Measurements from ENCODE around the gene ENKD1.

Gene ENKD1

GRCh38 chr16:67637625-67638024, 28.9 kb downstream of the ENKD1 start:
- no peak overlapping the region for H3K4me3 ChIP-seq (ENCODE audit: low read depth, low read length)
- no peak for TF ChIP-seq CTCF (IDR thresholded peaks at IDR 0.05; ENCODE audit: low read depth, low read length)

- TF ChIP-seq CTCF (IDR thresholded peaks at IDR 0.05; ENCODE audit: low read depth, low read length) = no peak
- H3K4me3 ChIP-seq (ENCODE audit: low read depth, low read length) = no peak overlapping the region
These were observed 29.8 kb downstream of the ENKD1 start for GRCh38 chr16:67636713-67637112.

DNA sequence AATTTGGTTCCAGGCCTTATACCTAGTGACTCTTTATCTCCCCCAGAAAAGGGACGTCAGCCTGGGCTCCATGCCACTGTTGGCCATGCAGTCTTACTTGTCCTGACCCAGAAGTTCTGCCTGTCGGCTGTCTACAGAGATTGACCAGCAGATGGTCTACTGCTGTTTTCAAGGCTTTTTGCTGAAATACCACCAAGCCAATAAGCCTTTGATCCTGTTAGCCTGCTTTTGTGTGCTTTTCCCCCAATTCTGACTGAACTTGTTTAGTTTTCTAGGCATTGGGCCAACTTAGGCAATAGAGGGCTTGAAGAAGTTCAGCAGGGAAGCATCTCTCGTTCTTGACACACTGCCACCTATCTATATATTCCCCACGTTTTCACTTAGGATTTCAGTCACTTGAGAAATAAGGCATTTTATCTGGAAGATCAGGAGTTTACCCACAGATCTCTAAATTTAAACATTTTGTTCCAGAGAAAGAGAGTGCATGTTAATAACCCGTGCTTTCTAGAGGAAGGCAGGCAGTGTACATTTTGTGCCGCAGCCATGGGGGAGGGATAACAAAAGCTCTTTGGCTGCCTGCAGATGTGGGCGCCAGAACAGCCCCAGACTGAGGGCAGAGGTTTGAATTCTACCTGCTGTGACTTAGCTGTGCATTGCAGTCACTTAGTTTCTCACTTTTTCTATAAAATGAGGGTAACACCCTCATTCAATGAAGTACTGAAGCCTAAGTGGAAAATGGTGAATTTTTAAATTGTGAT, 34.0 kb downstream of the ENKD1 start:
- TF ChIP-seq CTCF (IDR thresholded peaks at IDR 0.05; ENCODE audit: low read depth, low read length) = no peak
- H3K4me3 ChIP-seq (ENCODE audit: low read depth, low read length) = no peak overlapping the region

- TF ChIP-seq CTCF (IDR thresholded peaks at IDR 0.05; ENCODE audit: low read depth, low read length) = no peak
- no peak overlapping the region for H3K4me3 ChIP-seq (ENCODE audit: low read depth, low read length)
These were observed 38.3 kb downstream of the ENKD1 start for GRCh38 chr16:67628216-67628615.

DNA sequence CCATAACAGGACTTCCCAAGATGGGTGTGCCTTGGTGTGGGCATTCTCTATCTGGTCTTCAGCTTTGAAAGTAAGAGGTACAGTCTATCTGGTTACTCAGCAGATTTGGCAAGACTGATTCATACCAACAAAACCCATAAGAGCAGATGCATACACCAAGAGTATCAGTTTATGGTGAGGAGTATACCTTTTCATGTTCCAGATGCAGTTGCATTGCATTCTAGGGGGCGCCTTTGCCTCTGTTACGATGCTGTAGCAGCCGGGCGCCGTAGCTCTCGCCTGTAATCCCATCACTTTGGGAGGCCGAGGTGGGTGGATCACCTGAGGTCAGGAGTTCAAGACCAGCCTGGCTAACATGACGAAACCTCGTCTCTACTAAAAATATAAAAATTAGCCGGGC, 52.7 kb downstream of the ENKD1 start:
- no peak for TF ChIP-seq CTCF (IDR thresholded peaks at IDR 0.05; ENCODE audit: low read depth, low read length)
- no peak overlapping the region for H3K4me3 ChIP-seq (ENCODE audit: low read depth, low read length)

Measured in WI38 (cell line).